ENCODE measurements around the gene ST8SIA6.

DNA sequence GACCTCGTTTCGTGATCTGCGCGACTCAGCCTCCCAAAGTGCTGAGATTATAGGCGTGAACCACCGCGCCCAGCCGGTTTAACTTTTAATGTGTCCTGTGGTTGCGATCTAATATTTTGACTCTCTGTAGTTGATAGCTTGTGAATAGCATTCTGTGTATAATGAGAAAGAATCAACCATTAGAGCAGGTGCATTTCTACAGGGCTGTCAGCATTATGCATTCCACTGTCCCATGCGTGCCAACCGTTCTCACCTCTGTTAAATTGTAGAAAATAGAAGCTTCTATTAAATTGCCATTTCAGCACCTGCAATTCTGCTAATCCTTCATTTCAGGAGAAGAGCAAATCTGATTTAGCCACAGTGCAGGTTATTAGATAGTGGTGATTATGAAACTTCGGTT, 164.6 kb downstream of the ST8SIA6 start:
- TF ChIP-seq, protein P1, sequence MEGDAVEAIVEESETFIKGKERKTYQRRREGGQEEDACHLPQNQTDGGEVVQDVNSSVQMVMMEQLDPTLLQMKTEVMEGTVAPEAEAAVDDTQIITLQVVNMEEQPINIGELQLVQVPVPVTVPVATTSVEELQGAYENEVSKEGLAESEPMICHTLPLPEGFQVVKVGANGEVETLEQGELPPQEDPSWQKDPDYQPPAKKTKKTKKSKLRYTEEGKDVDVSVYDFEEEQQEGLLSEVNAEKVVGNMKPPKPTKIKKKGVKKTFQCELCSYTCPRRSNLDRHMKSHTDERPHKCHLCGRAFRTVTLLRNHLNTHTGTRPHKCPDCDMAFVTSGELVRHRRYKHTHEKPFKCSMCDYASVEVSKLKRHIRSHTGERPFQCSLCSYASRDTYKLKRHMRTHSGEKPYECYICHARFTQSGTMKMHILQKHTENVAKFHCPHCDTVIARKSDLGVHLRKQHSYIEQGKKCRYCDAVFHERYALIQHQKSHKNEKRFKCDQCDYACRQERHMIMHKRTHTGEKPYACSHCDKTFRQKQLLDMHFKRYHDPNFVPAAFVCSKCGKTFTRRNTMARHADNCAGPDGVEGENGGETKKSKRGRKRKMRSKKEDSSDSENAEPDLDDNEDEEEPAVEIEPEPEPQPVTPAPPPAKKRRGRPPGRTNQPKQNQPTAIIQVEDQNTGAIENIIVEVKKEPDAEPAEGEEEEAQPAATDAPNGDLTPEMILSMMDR (IDR thresholded peaks at IDR 0.05), result no peak
- no peak for TF ChIP-seq POLR2A (IDR thresholded peaks at IDR 0.05)
